ENCODE data around the gene TTLL5.
"Not testable (repeated sequence)": the region's sequence is repeated elsewhere in the genome, so short reads cannot be mapped to it uniquely, and the experiment has no call there.

Gene TTLL5

DNA sequence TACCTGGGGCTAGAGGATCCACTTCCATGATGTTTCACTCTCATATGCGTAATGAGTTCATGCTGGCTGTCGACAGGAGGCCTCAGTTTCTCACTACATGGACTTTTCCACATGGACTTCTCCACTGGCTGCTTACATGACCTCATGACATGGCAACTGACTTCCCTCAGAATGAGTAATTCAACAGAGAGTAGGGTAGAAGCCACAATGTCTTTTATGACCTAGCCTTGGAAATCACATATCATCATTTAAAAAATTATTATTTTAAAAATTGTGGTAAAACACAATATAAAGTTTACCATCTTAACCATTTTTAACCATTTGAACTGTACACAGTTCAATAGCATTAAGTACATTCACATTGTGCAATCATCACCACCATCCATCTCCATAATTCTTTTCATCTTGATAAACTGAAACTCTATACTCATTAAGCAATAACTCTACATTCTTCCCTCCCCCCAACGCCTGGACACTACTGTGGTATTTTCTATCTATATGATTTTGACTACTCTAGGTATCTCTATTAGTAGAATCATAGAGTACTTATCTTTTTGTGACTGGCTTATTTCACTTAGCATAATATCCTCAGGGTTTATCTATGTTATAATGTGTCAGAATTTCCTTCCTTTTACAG, 176.2 kb downstream of the TTLL5 start:
- no peak for DNase-seq

GRCh38 chr14:75840911-75841310, 179.9 kb downstream of the TTLL5 start:
- no peak for DNase-seq

GRCh38 chr14:75842551-75842950, 181.5 kb downstream of the TTLL5 start:
- DNase-seq: no peak

DNA sequence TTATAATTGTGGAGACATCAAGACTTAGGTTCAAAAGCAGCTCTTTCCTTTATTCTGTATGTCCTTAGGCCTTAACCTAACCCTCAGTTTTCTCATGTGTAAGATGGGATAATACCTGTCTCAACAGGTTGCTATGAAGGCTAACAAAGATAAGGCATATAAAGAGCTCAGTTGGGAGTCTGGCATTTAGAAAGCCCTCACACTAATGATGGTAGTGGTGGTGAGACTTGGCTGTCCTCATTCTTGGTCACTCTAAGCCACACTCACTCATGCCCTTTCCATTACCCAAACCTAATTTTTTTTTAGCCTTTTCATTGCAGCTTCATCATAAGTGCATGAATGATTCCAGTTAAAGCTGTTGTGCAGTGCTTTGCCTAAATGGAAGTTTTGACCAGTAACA, 183.4 kb downstream of the TTLL5 start:
- DNase-seq: no peak

- DNase-seq: no peak
These were observed 184.2 kb downstream of the TTLL5 start for GRCh38 chr14:75845136-75845804.

- DNase-seq: not testable (repeated sequence)
These were observed 185.6 kb downstream of the TTLL5 start for GRCh38 chr14:75846694-75847093.

GRCh38 chr14:75847584-75847983, 186.5 kb downstream of the TTLL5 start:
- DNase-seq: no peak

DNA sequence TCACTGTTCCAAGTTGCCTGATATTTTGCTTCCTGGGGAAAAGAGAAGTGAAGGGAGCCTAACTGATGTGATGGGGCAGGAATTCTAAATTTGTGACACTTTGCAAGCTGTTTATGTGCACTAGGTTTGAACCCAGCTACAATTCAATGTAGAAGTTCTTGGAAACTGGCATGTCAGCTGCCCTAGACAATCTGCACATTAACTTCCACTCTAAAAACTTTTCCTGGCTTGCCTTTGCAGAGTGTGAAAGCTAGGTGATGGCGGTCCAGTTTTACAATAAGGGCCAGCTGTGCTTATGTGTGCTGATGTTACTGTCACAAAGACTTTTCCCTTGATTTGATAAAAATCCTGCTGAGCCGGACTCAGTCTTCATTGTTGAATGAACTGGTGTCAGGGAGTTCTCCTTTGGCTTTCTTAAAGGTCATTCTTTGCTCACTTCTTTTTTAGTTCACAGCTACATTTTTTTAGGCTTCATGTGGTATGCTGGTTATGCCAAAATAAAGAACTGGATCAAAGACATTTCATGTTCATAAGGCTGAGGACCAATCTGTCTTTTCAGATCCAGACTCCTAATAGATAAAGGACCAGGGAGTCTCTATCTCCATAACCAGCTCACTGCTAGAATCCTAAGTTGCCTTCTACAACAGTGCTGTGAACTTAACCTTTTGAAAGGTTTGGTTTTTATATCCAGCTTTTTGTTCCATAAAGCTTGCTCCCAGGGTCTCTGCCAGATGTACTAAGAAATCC, 187.3 kb downstream of the TTLL5 start:
- DNase-seq: no peak

GRCh38 chr14:75849300-75849895, 188.4 kb downstream of the TTLL5 start:
- DNase-seq: no peak

GRCh38 chr14:75851574-75851866, 190.5 kb downstream of the TTLL5 start:
- DNase-seq: no peak

DNA sequence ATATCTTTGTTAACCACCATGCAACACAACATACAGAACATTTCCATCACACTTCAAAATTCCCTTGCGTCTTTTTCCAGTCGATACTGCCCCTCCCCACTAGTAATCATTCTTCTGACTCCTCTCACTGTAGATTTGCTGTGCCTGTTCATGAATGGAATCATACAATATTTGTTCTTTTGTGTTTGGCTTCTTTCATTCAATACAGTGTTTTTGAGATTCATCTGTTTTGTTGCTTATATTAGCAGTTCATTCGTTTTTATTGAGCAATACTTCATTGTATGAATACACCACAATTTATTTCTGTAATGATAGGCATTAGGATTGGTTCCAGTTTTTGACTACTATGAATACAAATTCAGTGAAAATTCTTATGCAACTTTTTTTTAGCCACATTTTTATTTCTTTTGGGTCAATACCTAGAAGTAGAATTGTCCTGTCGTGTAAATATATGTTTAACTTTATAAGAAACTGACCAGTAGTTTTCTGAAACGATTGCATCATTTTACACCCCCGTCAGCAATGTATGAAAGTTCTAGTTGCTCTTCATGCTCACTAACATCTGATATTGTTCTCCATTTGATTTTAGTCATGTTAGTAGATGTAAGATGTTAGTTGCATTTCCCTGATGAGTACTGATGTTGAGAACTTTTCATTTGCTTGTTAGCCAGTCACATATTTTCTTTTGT, 193.2 kb downstream of the TTLL5 start:
- DNase-seq: no peak

DNA sequence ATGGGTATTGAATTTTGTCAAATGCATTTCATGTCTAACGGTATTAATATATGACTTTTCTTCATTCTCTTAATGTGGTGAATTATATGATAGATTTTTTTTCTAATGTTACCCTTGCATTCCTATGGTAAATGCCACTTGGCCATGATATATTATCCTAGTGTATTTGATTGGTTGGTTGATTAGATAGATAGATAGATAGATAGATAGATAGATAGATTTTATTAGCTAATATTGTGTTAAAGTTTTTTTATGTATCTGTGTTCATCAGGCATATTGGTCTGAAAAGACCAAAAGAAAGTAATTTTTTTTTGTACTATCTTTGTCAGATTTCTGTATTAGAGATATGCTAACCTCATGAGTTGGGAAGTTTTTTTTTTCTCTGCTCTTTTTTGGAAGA, 196.2 kb downstream of the TTLL5 start:
- DNase-seq: no peak

DNA sequence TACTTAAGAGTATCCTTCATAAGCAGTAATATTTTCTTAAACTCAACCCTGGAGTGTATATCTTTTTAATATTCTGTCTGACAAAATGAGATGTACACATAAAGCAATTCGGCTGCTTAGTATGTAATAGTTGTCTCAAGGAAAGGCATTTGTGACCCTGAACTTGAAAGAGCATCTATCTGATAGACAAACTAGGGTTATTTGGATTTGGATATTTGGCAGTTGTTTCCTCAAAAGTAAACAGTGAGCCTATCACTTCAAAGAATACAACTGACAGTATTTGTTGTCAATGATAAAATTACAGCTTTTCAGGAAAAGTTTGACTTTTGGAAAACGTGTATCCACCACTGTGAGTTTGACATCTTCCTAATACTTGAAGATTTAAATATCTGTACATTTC, 197.3 kb downstream of the TTLL5 start:
- DNase-seq: no peak

- DNase-seq: no peak
These were observed 198.7 kb downstream of the TTLL5 start for GRCh38 chr14:75859746-75860145.

- DNase-seq: no peak
These were observed 199.6 kb downstream of the TTLL5 start for GRCh38 chr14:75860561-75861160.

GRCh38 chr14:75861161-75861621, 200.1 kb downstream of the TTLL5 start:
- peak in 1 of 2 experiments; percentile 12 for DNase-seq

DNA sequence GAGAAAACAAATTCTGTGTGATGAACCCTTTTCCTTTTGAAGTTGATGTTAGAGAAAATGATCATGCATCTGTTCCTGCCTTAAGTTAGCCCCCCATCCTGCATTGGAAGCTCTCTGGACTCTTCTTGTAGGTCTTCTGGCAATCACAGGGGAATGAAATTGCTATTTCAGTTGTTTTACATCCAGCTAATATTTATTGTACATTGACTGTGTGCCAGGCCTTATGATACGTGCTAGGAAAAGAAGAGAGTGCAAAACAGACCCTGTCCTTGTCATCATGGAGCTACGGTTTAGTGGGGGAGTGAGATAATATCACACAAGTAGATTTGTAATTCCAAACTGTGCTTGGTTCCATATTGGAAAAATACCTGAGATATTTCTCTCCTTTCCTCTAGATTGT, 202.2 kb downstream of the TTLL5 start:
- DNase-seq: no peak

DNA sequence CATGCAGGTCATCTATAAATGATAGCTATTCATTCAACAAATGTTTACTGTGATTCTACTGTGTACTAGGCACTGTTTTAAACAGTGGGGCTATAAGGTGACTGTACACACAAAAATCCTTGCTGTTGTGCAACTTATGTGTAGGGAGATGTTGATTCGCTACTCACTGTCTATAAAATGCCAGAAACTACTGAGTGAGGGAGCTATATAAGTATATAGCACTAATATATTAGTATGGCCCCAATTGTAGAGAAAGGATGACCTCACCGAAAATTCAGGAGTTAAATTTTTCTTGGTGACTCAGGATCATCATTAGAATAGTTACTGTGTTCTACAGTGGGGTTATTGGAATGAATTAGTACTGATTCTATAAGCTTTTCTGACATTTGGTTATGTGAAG, 203.3 kb downstream of the TTLL5 start:
- DNase-seq: no peak

DNA sequence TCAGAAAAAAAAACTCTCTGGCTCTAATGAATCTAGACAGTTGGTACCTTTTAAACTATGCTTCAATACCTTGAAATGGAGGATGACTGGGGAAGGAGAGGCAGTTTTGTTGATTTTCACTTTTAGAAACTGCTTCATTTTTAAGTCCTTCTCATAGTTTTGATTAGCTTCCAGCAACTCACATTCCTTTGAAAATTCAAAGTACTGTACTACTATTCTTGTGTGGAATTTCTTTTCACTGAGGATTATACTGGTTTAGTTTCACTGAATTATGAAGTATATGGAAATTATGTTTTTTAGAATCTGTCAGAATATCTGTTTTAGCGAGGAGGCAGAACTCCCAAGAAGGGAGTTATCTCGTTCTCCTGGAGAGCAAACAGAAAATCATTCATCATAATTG, 204.5 kb downstream of the TTLL5 start:
- no peak for DNase-seq

GRCh38 chr14:75866970-75867369, 205.9 kb downstream of the TTLL5 start:
- DNase-seq: no peak

DNA sequence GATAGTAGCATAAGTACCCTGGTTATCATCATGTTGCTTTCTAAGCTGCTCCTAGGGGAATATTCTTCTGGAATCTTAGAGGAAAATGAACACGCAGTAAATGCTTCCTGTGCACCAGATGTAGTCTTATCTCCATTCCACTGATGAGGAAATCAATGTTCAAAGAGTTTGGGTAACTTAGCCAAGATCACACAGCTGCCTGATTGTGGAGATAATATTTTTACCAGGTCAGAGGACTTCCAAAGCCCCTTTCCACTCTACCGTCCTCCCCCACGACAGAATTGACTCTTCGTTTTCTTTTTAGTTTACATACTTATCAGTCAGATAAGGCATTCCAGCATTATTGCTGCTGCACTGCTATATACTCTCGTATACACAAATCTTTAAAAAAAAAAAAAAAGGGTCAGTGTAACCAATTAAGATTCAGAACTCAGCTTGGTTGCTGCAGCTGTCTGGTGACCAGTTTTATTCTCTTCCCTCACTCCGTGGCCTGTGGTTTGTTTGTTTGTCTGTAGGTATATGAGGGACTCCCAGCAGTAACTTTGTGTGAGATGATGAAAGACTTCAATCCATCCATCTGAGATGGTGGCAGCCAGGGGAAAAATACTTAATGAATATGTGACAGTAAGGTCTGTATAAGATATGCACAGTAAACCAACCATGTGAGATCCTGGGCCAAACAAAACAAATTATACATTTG, 210.3 kb downstream of the TTLL5 start:
- DNase-seq: no peak

GRCh38 chr14:75875958-75876357, 214.9 kb downstream of the TTLL5 start:
- no peak for DNase-seq
